Skeletal muscle tissue (tissue), 4 donors: ENCODE data around the gene ANXA8. TPM values are rescaled to one million over a fixed set of nuclear protein-coding genes. Genes with fewer than 3 reads are reported as not detected.

Source experiments
- H3K27ac ChIP-seq: one replicate; pipeline ENCODE4 v1.7.0; 2013; ENCODE audit warnings: mild to moderate bottlenecking, low read depth, low read length, inconsistent platforms
- H3K27me3 ChIP-seq, 3 donors: one replicate each; pipeline ENCODE4 v1.7.0; 2013; ENCODE audit warnings: low read length in 3 of 3; ENCODE audit not compliant: control insufficient read depth in 3 of 3, insufficient read depth in 3 of 3
- H3K36me3 ChIP-seq, 3 donors: one replicate each; pipeline ENCODE4 v1.7.0; 2013; ENCODE audit warnings: low read length in 3 of 3; ENCODE audit not compliant: control insufficient read depth in 3 of 3, insufficient read depth in 3 of 3
- H3K4me1 ChIP-seq, 3 donors: one replicate each; pipeline ENCODE4 v1.7.0; 2013; ENCODE audit warnings: low read length in 3 of 3, mild to moderate bottlenecking in 3 of 3; ENCODE audit not compliant: control insufficient read depth in 3 of 3, insufficient read depth in 3 of 3
- H3K4me3 ChIP-seq, 3 donors: one replicate each; pipeline ENCODE4 v1.7.0; 2013; ENCODE audit warnings: low read length in 3 of 3
- H3K9ac ChIP-seq, 3 donors: one replicate each; pipeline ENCODE4 v1.7.0; 2013; ENCODE audit warnings: low read length in 3 of 3, mild to moderate bottlenecking in 3 of 3, moderate library complexity in 2 of 3, low read depth in 1 of 3
- H3K9me3 ChIP-seq, 3 donors: one replicate each; pipeline ENCODE4 v1.7.0; 2013; ENCODE audit warnings: low read length in 3 of 3; ENCODE audit not compliant: control insufficient read depth in 3 of 3
- total RNA-seq: library from RNA; depleted of rRNA; stranded (reverse); fragments of >200 nt; gene quantifications from one replicate; pipeline ENCODE4 v1.2.3, GENCODE V29; 2014
- donor health status: Osteomylitis.

ANXA8 gene
- total RNA-seq, 1 donor from 2014 or later, result not detected

DNA sequence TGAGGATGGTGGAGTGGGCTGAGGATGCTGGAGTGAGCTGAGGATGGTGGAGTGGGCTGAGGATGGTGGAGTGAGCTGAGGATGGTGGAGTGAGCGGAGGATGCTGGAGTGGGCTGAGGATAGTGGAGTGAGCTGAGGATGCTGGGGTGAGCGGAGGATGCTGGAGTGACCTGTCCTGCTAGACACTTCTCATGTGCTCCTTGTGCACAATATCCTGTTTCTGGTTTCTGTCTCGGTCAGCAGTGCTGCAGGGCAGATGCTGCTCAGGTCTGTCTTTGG is 29.2 kb downstream of the ANXA8 start:
- Histone ChIP-seq H3K27ac (no peak overlapping the region), H3K9ac (no peak overlapping the region), H3K9me3 (no peaks in the 10 kb centered on the region), H3K27me3 (peaks cover 0 to 6% (median 3%) of the 10 kb centered on the region in 3 donors), H3K36me3 (no peaks in the 10 kb centered on the region), H3K4me3 (no peak overlapping the region), H3K4me1 (no peaks in the 10 kb centered on the region)

DNA sequence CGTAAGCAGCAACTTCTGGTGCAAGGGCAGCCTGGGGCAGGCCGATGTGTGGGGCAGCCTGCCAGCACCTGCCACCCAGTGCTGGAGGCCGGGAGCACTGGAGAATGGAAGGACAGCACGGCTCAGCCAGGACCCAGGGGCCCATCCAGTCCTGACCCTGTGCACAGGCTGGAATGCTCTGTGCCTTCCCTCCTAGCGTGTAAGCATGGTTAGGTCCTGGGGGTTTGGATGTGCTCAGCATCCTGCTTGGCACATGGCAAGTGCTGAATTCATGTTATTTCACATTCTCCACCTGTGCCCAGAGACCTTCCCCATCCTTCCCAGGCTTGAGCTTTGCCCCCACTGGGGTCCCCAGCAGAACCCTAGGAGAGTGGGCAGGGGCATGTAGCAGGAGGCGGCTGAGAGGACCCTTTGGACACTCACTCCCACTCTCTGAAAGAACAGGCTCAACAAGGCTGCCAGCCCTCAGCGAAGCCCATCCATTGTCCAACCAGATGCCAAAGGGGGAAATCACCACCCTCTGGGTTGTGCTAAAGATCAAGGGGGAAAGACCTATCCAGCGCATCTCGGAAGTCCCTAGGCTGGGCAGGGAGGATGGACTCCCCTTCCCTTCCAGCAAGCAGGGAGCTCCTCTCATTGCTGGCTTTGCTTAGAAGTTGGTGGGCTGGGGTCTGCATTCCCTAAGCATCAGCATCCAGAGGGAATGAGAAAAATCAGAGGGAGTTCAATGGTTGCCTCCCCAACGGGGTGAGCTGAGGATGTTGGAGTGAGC is 29.7 kb downstream of the ANXA8 start:
- Histone ChIP-seq H3K27me3 (peaks cover 0 to 6% (median 3%) of the 10 kb centered on the region in 3 donors), H3K9ac (no peak overlapping the region), H3K36me3 (no peaks in the 10 kb centered on the region), H3K27ac (no peak overlapping the region), H3K4me1 (no peaks in the 10 kb centered on the region), H3K4me3 (no peak overlapping the region), H3K9me3 (no peaks in the 10 kb centered on the region)

DNA sequence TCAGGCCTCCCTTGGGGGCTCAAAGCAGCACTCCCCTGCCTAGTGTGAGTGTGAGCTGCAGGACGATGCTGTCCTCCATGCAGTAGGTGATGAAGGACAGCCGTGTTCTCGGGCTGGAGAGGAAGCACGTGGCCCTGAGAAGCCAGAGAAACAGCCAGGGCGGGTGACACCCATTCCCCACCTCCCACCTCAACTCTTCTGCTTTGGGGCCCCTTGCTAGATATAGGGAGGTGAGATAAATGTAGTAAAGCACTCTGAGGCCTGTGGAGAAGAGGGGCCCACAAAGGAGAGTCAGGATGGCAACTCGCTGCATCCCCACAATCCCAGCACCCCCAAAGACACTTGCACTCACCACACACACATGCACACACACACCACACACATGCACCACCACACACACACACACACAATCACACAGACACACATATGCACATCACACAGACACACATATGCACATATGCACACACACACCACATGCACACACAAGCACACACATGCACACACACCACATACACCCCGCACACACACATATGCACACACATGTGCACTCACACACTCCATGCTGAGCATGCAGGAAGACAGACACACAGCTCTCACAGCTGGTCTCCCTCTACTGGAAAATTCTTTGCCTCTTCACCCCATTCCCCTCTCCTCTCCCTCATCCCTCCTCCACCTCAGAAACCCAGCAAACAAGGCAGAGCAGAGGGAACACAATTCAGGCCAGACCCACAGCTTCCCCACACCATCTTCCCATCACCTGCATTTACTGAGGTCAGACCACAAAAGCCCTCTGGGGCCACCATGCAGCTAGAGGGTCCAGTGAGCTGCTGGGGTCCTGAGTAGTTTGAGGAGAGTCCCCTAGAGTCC is 30.5 kb downstream of the ANXA8 start:
- Histone ChIP-seq H3K9me3 (no peaks in the 10 kb centered on the region), H3K4me3 (no peak overlapping the region), H3K4me1 (no peaks in the 10 kb centered on the region), H3K36me3 (no peaks in the 10 kb centered on the region), H3K27ac (no peak overlapping the region), H3K9ac (no peak overlapping the region), H3K27me3 (peaks cover 0 to 6% (median 3%) of the 10 kb centered on the region in 3 donors)

DNA sequence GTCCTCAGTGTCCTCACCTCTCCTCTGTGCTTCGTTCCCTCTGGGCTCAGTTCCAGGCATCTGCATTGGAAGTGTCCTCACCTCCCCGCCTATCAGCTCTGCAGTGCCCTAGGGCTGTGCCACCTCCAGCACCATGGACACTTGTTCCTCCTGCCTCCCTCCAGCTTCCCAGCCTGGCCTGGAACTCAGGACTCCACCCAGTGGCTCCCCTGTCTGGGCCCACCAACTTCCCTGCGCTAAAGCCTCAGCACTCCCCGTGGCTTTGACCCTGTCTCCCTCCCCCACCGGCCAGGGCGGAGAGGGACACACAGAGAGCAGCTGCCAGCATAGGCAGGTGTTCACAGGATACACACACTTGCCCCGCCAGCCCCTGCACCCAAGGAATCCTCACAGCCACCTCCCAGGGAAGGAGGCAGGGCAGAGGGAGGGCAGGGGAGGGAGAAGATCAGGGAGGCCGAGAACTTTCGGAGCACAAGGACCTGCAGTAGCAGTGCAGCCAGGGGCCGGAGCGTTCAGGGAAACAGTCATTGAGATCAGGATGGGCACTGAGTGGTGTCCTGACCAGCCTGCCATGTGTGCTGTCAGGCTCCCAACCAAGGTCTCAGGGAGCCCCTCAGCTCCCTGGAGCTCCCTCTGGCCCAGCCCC is 31.3 kb downstream of the ANXA8 start:
- no peak overlapping the region for H3K9ac ChIP-seq
- no peaks in the 10 kb centered on the region for H3K4me1 ChIP-seq
- H3K27me3 ChIP-seq, result peaks cover 0 to 6% (median 3%) of the 10 kb centered on the region in 3 donors
- no peaks in the 10 kb centered on the region for H3K36me3 ChIP-seq
- H3K27ac ChIP-seq, result no peak overlapping the region
- H3K9me3 ChIP-seq, result no peaks in the 10 kb centered on the region
- no peak overlapping the region for H3K4me3 ChIP-seq

DNA sequence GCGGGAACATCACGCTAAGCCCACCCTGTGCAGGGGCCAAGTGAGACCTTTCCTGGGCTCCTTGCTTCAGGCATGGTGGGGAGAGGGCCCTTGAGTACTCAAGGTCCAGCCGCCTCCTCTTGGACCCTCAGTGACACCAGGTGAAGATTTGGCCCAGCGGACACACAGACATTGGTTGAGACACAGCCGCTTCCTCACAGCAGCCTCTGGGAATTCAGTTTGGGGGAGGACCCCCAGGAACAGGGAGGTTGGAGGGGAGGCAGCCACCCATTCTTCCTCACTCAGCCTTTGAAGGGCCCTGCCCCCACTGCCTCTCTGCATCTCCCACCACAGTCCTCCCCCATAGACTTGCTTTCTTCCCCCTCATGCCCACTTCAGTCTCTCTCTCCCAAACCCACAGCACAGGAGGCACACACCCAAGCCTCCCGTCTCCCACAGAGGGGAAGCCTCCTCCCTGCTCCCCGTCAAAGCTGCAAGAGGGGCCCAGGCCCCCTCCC is 31.9 kb downstream of the ANXA8 start:
- Histone ChIP-seq H3K9me3 (no peaks in the 10 kb centered on the region), H3K27ac (no peak overlapping the region), H3K36me3 (no peaks in the 10 kb centered on the region), H3K4me3 (no peak overlapping the region), H3K4me1 (no peaks in the 10 kb centered on the region), H3K9ac (no peak overlapping the region), H3K27me3 (peaks cover 0 to 6% (median 3%) of the 10 kb centered on the region in 3 donors)

DNA sequence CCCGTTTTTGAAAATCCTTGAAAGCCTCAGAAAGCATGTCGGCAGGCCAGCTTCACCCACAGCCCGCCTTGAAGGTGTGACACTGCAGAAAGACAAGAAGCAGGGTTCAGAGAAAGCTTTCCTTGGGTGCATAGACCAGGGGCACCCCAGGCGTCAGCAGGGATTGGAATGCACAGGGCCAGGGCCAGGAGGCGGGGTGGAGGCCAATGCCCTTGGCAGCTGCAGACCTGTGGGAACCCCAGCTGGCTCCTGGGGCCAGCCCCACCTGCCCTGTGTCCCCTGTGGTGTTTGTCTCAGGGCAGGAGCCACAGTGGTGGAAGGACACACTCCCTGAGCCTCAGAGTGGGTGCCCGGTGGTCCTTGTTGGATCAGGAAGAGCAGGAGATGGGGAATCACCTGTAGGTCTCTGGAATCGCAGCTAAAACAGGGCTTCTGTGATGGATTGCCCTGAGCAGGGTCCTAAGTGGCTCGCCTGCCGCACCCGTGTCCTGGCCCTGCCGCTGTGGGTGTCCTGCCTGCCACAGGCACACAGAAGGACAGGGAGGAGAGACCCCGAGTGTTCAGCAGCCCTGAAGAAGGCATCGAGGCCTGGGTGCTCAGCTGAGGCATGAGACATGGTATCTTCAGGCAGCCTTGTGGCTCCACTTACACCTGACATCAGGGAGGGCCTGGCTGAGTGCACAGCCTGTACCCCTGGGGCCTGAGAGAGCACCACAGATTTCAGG is 32.5 kb downstream of the ANXA8 start:
- Histone ChIP-seq H3K27me3 (peaks cover 0 to 6% (median 3%) of the 10 kb centered on the region in 3 donors), H3K27ac (no peak overlapping the region), H3K4me1 (no peaks in the 10 kb centered on the region), H3K36me3 (no peaks in the 10 kb centered on the region), H3K4me3 (no peak overlapping the region), H3K9ac (no peak overlapping the region), H3K9me3 (no peaks in the 10 kb centered on the region)

DNA sequence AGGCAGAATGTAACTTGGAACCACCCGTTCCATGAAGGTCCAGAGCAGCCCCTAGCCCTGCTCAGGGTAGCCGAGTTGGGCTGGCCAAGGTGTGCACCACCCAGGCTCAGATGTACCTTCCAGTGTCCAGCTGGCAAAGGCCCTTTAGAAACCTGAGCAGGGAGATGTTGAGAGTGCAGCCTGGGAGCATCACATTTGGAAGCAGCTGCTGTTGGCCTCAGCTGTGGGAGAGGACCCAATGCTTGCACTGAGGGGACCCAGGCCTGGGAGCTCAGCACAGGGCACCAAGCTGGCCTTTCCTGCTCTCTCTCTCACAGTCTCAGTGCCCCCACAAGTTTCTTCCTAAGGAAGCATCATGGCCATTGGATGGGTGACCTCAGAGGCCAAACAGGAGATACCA is 33.5 kb downstream of the ANXA8 start:
- Histone ChIP-seq H3K4me3 (no peak overlapping the region), H3K27ac (no peak overlapping the region), H3K27me3 (peaks cover 0 to 6% (median 3%) of the 10 kb centered on the region in 3 donors), H3K4me1 (no peaks in the 10 kb centered on the region), H3K36me3 (no peaks in the 10 kb centered on the region), H3K9me3 (no peaks in the 10 kb centered on the region), H3K9ac (no peak overlapping the region)

DNA sequence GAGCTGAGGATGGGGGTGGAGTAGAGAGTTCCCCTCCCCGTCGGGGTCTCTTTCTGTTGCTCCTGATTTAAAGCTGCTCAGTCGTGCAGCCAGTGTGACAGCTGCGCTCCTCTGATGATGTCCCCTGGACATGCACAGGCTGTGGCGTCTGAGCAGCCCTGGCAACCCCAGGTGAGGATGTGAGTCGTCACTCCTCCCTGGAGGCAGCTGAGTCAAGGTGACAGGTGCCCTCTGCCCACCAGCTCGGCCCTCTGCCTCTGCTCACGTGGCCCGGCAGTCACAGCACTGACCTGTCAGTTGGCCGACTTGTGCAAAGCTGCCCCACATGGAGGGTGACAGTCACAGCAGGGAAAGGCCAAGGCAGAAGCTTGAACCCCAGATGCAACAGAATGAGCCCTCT is 33.9 kb downstream of the ANXA8 start:
- H3K36me3 ChIP-seq, result no peaks in the 10 kb centered on the region
- no peak overlapping the region for H3K27ac ChIP-seq
- H3K9ac ChIP-seq, result no peak overlapping the region
- H3K27me3 ChIP-seq, result peaks cover 0 to 6% (median 3%) of the 10 kb centered on the region in 3 donors
- H3K9me3 ChIP-seq, result peaks cover 0 to 4% (median 3%) of the 10 kb centered on the region in 3 donors
- no peak overlapping the region for H3K4me3 ChIP-seq
- no peaks in the 10 kb centered on the region for H3K4me1 ChIP-seq

DNA sequence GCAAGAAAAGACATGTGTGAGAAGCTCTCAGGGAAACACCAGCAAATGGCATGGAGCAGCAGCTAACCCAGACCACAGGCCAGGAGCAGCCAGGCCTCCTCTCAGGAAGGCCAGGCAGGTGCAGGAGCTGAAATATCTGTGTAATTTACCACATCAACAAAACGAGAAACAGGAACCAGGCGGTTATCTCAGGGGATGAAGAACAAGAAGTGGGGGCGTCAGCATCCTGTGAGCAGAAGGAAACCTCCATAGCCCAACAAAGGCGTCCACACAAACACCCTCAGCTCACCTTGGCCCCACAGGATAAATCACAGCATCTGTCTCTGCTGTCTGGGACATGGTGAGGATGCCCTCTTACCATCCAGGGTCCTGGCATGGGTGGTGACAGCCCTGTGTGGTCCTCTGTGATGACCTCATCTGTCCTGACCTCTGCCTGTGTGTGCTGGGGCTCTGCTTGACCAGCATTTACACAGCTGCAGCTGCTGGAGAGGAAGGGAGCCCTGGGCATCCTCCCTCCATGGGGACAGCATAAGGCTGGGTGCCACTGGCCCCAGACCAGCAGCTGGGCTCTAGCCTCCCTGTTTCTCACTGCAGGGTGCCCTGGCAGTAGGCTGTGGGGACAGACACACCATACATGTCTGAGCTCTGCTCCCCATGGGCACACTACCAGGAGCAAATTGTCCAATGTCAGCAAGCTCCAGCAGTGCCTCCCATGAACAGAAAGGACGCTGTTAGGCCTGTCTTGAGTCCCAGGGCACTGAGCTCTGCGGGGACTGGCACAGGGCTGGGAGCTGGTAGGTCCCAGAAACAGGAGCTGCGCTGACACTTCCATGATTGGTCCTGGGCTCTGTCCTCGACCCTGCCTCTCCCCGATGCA is 34.6 kb downstream of the ANXA8 start:
- no peaks in the 10 kb centered on the region for H3K4me1 ChIP-seq
- H3K36me3 ChIP-seq, result no peaks in the 10 kb centered on the region
- peaks cover 0 to 4% (median 3%) of the 10 kb centered on the region in 3 donors for H3K9me3 ChIP-seq
- H3K27me3 ChIP-seq, result peaks cover 0 to 6% (median 3%) of the 10 kb centered on the region in 3 donors
- no peak overlapping the region for H3K4me3 ChIP-seq
- H3K9ac ChIP-seq, result no peak overlapping the region
- H3K27ac ChIP-seq, result no peak overlapping the region
